ENCODE measurements around the gene SSBP1. TPM values are rescaled to one million over a fixed set of nuclear protein-coding genes. Genes with fewer than 3 reads are reported as not detected.

The SSBP1 gene
- total and polyA plus RNA-seq, 2 of the 4 experiments (the other 2 are of a cell fraction), result 158 to 204 TPM

DNA sequence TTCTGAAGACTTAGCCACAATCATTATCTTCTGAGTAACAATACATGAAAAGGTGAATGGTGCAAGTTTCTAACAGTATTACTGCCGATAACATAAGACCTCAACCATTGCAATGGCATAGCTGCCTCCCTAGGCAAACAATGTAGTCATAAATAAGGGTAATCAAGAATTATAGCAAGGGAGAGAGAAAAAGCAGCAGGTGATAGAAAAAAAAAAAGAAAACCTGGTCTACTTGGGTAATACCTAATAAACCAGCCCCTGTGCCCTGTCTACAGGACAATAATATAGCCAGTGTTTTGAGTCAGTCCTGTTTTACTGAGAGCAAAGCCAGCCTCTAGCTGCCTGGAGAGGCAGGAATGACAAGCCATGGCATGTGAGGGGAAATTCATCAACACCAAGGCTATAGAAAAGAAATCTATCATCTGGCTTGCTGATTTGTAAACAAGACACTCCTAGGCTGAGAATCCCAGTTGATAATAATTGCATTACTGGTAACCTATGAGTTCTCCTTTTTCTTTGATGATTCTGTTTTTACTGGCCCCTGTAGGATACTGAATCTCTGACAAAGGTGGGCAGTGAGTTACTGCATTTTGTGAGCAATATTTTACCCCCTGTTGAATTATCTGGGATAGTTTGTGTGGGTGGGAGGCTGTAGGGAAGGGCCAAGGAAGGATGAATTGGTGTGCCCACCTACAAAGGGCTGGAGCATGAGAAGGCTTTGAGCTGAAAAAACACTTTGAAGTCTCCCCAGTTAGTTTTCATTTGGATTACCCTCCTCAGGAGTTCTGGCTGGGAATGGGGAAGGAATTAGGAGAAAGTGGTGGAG is 31.7 kb upstream of the SSBP1 start:
- intact Hi-C loops (cut with micrococcal nuclease) (no loop called here), dilution Hi-C loops (cut with HindIII; ENCODE audit: low sequenced_read_pairs, unreplicated experiment) (no loop called here), in situ Hi-C loops (cut with MboI; ENCODE audit: low sequenced_read_pairs) (no loop called here)
- no peaks in the 10 kb centered on the region for H3K9me1 ChIP-seq (ENCODE audit: insufficient read depth, low read length)
- no peaks in the 10 kb centered on the region for H3K9me3 ChIP-seq (ENCODE audit: control insufficient read depth, insufficient read depth, low read length)
- H2AFZ ChIP-seq (replicated peaks; ENCODE audit: low read length, poor library complexity), result no peak overlapping the region
- no peak overlapping the region for H3K4me3 ChIP-seq (ENCODE audit: insufficient read depth, low read depth, low read length)
- no peaks in the 10 kb centered on the region for H3K36me3 ChIP-seq (ENCODE audit: control insufficient read depth, insufficient read depth, low read length)
- CTCF ChIA-PET, result no interaction called here
- no peak overlapping the region for H2BK20ac ChIP-seq (ENCODE audit: low read depth, low read length)
- POLR2A ChIA-PET (ENCODE audit: unreplicated experiment), result no interaction called here
- no peak overlapping the region for H4K5ac ChIP-seq (ENCODE audit: low read depth, low read length)
- no peak overlapping the region for H3K56ac ChIP-seq (ENCODE audit: extremely low read depth, insufficient read depth, low read length)
- no peaks in the 10 kb centered on the region; a peak in 1 of 4 replicates for H3K79me1 ChIP-seq (ENCODE audit: low read depth in 1 of 2, low read length in 2 of 2)
- no peak for TF ChIP-seq MAZ (IDR thresholded peaks at IDR 0.05; ENCODE audit: borderline replicate concordance, low read depth, low read length)
- no peak for TF ChIP-seq RFX5 (IDR thresholded peaks at IDR 0.05; ENCODE audit: low read depth, low read length)
- no peak for TF ChIP-seq MAFK (IDR thresholded peaks at IDR 0.05; ENCODE audit: low read depth, low read length)
- no peak for TF ChIP-seq RCOR1 (IDR thresholded peaks at IDR 0.05; ENCODE audit: insufficient replicate concordance, low read length)
- TF ChIP-seq MXI1 (IDR thresholded peaks at IDR 0.05; ENCODE audit: borderline replicate concordance, low read depth, low read length), result no peak
- no peak overlapping the region for H3K18ac ChIP-seq (ENCODE audit: low read depth, low read length)
- no peak overlapping the region for H3K27ac ChIP-seq (ENCODE audit: insufficient read depth, low read length)
- no peaks in the 10 kb centered on the region; the same call in 1 of the 2 replicates for H3K4me1 ChIP-seq (ENCODE audit: control insufficient read depth, insufficient read depth, low read length)
- no peak overlapping the region for H2AK9ac ChIP-seq (replicated peaks; ENCODE audit: low read depth, low read length, poor library complexity)
- H4K20me1 ChIP-seq (ENCODE audit: insufficient read depth, low read length), result no peaks in the 10 kb centered on the region
- H2AK5ac ChIP-seq (ENCODE audit: low read depth, low read length), result no peak overlapping the region
- ATAC-seq (ENCODE audit: low read depth) (no peak), DNase-seq (no peak)
- H3K9ac ChIP-seq (ENCODE audit: low read depth, low read length), result no peak overlapping the region
- no peak overlapping the region for H3K4ac ChIP-seq (ENCODE audit: low read depth, low read length)
- BruUV-seq (replicated peaks), result no TSS peak
- no peak overlapping the region for H2BK5ac ChIP-seq (ENCODE audit: low read depth, low read length, poor library complexity, severe bottlenecking)
- H4K91ac ChIP-seq (ENCODE audit: insufficient read depth, low read depth, low read length), result no peak overlapping the region
- H3K23ac ChIP-seq (ENCODE audit: low read depth, low read length), result no peak overlapping the region
- no peak overlapping the region for H3K14ac ChIP-seq (replicated peaks; ENCODE audit: low read depth, low read length)
- no peak overlapping the region for H4K8ac ChIP-seq (ENCODE audit: low read depth in 2 of 2, low read length in 2 of 2)
- no CpG with 5 or more reads among the region's 1 CpG for WGBS, 2 experiments (ENCODE audit: extremely low coverage in 2 of 2, insufficient read length in 1 of 2)
- no peak overlapping the region for H2BK120ac ChIP-seq (ENCODE audit: low read depth, low read length)
- H3K27me3 ChIP-seq (ENCODE audit: control insufficient read depth, insufficient read depth, low read length), result peaks cover 3% of the 10 kb centered on the region; the same call in 1 of the 2 replicates
- H3K4me2 ChIP-seq (ENCODE audit: low read depth, low read length), result no peak overlapping the region
- no peak overlapping the region for H2BK15ac ChIP-seq (ENCODE audit: low read depth, low read length)
